H1 (cell line): ENCODE results near the gene PLCZ1.

Experiments used
- RAD21 ChIP-seq, 2 experiments: IDR thresholded peaks in 1 of 2; conservative IDR thresholded peaks in 1 of 2; 2 replicates each; pipeline ENCODE4 v1.6.1; 2011; ENCODE audit warnings: low read depth in 2 of 2, low read length in 2 of 2, improper control_type of control experiment in 1 of 2, inconsistent platforms in 1 of 2, mild to moderate bottlenecking in 1 of 2, moderate library complexity in 1 of 2
- SUZ12 ChIP-seq: fragments of 200-600 bp; sonication (generic); IDR thresholded peaks from 2 replicates; pipeline ENCODE4 v1.6.1; 2012; ENCODE audit warnings: mild to moderate bottlenecking, inconsistent platforms, low read length, moderate library complexity, mixed read lengths
- TF ChIP-seq, protein P1 (sequence below): IDR thresholded peaks from 2 replicates; pipeline ENCODE4 v1.6.1; 2011; ENCODE audit warnings: low read length, improper control_type of control experiment

DNA sequence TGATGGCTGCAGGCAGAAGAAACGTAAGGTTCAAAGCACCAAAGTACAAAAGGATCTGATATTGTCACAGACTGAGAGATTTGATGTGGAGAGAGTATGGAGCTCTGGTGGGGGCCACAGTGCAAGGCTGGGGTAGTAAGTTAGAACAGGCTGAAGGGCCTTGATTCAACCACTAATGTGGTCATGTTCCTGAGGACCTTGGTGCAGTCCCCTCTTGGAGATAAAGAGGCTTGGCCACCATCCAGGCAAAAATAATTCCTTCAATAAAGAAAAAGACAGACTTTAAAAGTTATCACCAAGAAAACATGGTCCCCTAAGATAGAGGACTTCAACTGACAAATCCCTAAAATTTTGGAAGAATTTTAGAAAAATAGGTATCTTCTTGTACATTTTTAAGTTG lies 17.5 kb upstream of the PLCZ1 start:
- TF ChIP-seq, protein P1, sequence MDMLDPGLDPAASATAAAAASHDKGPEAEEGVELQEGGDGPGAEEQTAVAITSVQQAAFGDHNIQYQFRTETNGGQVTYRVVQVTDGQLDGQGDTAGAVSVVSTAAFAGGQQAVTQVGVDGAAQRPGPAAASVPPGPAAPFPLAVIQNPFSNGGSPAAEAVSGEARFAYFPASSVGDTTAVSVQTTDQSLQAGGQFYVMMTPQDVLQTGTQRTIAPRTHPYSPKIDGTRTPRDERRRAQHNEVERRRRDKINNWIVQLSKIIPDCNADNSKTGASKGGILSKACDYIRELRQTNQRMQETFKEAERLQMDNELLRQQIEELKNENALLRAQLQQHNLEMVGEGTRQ: no peak
- TF ChIP-seq SUZ12 (no peak), RAD21 (IDR thresholded peaks at IDR 0.05 in 1 of 2, conservative IDR thresholded peaks at IDR 0.05 in 1 of 2; ENCODE audit: low read depth in 2 of 2, low read length in 2 of 2) (no peak)
